GM18909 (cell line): ENCODE data around the gene UFL1.
"Not testable (repeated sequence)": the region's sequence is repeated elsewhere in the genome, so short reads cannot be mapped to it uniquely, and the experiment has no call there.

ENCODE experiments used
- ATAC-seq: cut with Tn5 transposase; IDR thresholded peaks from one replicate; pipeline ENCODE4 v1.9.1; 2021; ENCODE audit warnings: mild to moderate bottlenecking; ENCODE audit not compliant: unreplicated experiment, poor library complexity

Gene UFL1

GRCh38 chr6:96521644-96522464, at the start of gene UFL1:
Gene UFL1, plus strand, starts transcription at chr6:96521806. Its CDS starts 68 bp downstream, at chr6:96521874.
- ATAC-seq: peak; percentile 97

GRCh38 chr6:96472291-96472690, 49.3 kb upstream of the UFL1 start:
- ATAC-seq: not testable (repeated sequence)

DNA sequence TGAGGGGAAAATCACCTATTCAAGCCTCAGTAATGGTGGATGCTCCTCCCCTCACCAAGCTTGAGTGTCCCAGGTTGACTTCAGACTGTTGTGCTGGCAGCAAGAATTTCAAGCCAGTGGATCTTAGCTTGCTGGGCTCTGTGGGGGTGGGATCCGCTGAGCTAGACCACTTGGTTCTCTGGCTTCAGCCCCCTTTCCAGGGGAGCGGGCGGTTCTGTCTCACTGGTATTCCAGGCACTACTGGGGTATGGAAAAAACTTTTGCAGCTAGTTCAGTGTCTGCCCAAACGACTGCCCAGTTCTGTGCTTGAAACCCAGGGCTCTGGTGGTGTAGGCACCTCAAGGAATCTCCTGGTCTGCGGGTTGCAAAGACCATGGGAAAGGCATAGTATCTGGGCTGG, 42.9 kb upstream of the UFL1 start:
- no peak for ATAC-seq

- ATAC-seq: no peak
Observed at GRCh38 chr6:96491926-96492325, 29.7 kb upstream of the UFL1 start.

- no peak for ATAC-seq
Observed at GRCh38 chr6:96499781-96500180, 21.8 kb upstream of the UFL1 start.

- ATAC-seq: no peak
Observed at GRCh38 chr6:96502915-96503314, 18.7 kb upstream of the UFL1 start.

DNA sequence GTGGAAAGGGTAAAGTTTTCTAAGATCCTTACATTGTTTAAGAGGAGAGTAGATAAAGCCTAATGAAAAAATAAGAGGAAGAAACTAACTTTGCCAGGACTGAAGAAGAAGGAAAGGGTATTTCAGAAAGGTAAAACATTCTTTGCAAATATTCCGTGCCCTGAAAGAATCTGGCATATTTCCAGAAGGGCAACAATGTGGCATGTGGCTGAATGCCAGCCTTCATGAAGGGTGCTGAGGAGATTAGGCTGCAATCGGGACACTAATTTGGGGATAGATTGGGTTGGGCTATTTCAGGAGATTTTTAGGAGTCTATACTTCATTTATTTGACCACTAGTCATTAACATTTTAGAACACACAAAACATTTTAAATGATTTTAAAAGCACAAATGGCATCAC, 16.2 kb upstream of the UFL1 start:
- no peak for ATAC-seq

DNA sequence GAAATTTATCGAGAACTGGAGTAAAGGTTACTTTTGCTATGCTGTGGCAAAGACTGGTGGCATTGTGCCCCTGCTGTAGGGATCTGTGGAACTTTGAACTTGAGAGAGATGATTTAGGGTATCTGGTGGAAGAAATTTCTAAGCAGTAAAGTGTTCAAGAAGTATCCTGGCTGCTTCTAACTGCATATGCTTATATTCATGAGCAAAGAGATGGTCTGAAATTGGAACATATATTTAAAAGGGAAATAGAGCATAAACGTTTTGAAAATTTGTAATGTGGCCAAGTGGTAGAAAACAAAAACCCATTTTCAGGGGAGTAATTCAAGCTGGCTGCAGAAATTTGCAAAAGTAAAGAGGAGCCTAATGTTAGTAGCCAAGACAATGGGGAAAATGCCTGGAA, 12.3 kb upstream of the UFL1 start:
- ATAC-seq: no peak

GRCh38 chr6:96520171-96521115, 1.2 kb upstream of the UFL1 start:
- no peak for ATAC-seq

DNA sequence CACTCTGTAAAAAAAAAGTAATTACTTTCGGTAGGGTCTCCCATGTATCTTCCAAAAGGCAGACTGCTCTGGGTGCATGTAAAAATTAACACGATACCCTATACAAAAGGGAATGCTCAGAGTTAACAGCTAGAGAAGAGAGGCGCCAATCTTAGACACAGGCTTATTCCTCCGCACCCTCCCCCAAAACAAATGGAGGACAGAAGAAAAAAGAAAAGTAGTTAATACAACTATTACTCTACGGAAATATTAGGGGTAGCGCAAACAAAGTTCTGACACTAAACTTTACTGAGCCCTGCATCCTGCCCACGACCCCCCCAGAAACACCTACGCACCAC, 331 bp upstream of the UFL1 start:
- ATAC-seq: peak; percentile 30

- ATAC-seq: peak; percentile 37
Observed at GRCh38 chr6:96522465-96523009, 931 bp downstream of the UFL1 start.

DNA sequence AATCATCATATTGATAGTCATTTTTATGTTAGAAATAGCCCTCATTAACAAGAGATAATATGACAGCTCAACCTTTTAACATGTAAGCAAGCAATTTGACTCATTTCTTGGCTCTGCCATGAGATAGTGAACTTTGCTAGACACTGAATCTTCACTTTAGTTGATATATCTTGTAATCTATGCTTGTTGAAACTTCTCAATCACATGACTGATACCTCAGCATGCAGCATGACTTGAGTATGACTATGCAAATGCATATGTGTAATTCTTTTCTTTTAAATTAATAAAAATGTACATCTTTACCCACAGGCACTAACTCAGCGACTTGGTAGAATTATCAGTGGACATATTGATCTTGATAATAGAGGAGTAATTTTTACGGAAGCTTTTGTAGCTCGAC, 6.6 kb downstream of the UFL1 start:
- no peak for ATAC-seq

DNA sequence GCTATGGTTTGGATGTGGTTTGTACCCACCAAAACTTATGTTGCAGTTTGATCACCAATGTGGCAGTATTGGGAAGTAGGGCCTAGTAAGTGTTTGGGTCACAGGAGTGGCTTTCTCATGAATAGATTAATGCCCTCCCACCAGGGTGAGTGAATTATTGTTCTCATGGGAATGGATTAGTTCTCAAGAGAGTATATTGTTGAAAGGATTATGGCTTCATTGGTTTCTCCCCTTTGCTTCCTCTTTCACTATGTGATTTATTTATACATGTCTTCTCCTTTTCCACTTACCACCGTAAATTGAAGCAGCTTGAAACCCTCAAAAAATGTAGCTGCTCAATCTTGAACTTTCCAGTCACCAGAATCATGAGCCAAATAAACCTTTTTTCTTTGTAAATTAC, 10.8 kb downstream of the UFL1 start:
- no peak for ATAC-seq

GRCh38 chr6:96537726-96538125, 16.1 kb downstream of the UFL1 start:
- no peak for ATAC-seq

DNA sequence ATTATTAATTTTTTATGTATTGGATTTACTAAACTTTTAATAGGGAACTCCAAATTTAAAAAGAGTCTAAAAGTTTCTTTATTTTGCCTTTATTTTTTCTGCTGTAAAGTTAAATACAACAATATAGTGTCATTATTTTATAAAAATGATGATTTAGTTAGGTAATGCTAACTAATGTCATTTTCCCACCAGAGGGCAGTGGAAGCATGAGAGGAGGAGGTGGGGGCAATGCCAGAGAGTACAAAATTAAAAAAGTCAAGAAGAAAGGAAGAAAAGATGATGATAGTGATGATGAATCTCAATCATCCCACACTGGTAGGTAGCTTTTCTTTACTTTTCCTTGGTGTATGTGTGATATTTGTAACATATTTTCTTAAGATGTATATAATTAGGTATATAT, 21.1 kb downstream of the UFL1 start:
- ATAC-seq: peak; percentile 70

DNA sequence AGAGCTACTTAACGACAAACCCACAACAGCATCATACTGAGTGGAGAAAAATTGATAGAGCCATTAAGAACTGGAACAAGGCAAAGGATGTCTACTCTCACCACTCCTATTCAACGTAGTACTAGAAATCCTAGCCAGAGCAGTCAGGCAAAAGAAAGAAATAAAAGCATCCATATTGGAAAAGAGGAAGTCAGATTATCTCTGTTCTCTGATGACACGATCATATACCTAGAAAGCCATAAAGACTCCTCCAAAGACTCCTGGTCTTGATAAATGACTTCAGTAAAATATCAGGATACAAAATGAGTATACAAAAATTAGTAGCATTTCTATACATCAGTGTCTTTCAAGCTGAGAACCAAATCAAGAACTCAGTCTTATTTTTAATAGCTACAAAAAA, 24.3 kb downstream of the UFL1 start:
- ATAC-seq: no peak

DNA sequence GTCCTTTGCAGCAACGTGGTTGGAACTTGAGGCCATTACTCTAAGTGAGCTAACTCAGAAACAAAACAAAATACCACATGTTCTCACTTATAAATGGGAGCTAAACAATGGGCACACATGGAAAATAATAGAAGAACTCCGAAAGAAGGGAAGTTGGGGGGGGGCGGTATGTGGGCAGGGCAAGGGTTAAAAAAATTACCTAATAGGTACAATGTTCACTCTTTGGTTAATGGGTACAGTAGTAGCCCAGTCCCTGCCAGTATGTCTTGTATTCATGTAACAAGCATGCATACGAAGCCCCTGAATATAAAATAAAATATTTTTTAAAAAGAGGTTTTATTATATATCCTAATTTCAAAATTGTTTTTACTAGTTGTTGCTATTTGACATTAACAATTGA, 26.0 kb downstream of the UFL1 start:
- ATAC-seq: no peak

GRCh38 chr6:96554558-96554957, 33.0 kb downstream of the UFL1 start:
- no peak for ATAC-seq

DNA sequence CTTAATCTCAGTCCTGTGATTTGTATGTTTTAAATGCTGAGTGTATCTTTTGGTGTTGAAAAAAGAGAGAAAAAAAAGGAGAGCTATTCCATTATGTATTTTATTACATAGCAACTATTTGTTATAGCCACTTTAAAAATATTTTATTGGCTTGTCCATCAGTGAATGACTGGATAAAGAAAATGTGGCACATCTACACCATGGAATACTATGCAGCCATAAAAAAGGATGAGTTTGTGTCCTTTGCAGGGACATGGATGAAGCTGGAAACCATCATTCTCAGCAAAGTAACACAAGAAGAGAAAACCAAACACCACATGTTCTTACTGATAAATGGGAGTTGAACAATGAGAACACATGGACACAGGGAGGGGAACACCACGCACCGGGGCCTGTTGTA, 38.1 kb downstream of the UFL1 start:
- not testable (repeated sequence) for ATAC-seq

GRCh38 chr6:96562886-96563285, 41.3 kb downstream of the UFL1 start, which contains the start of gene FHL5:
Gene FHL5, plus strand, starts transcription at chr6:96563128. Its CDS starts 40,486 bp downstream, at chr6:96603614.
- ATAC-seq: no peak

DNA sequence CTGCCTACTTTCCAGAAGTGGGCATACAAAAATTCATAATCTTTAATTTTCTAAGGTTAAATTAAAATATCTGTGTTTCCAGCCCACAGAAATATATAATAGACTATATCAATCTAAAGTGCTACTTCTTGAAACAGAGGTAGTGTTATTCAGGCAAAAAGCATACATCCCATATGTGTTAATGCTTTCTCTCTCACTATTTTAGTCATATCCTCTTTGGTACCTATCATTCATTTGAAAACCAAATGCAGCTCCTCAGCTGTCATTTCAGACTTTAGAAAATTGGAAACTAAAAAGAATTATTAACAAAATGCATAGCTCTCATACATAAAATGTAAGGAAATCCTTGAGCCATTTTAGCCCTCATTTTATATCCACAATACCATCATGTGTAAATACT, 42.2 kb downstream of the UFL1 start:
- ATAC-seq: no peak
